ENCODE data around the gene TMEM106C.

GRCh38 chr12:47938093-47938492 is 25.3 kb upstream of the TMEM106C start:
- TF ChIP-seq EZH2phosphoT487 (IDR thresholded peaks at IDR 0.05; ENCODE audit: insufficient read depth, low read depth) (no peak), EZH2 (IDR thresholded peaks at IDR 0.05; ENCODE audit: insufficient read depth, poor library complexity, severe bottlenecking) (no peak)

Data from GM23248 (cell line).